SK-N-SH (cell line): ENCODE measurements around the gene SLFN11.
"Not testable (repeated sequence)": the region's sequence is repeated elsewhere in the genome, so short reads cannot be mapped to it uniquely, and the experiment has no call there.

Experiments
- CTCF ChIP-seq: fragments of 200-600 bp; sonication (generic); IDR thresholded peaks from 2 replicates; pipeline ENCODE4 v1.6.1; 2017; ENCODE audit warnings: antibody characterized with exemption, mild to moderate bottlenecking, moderate library complexity
- EP300 ChIP-seq, 2 experiments: IDR thresholded peaks; 2 replicates each; pipeline versions ENCODE4 v1.4.0 to v1.6.1; 2012; ENCODE audit warnings: borderline replicate concordance in 1 of 2, low read depth in 1 of 2, low read length in 1 of 2
- MAX ChIP-seq: IDR thresholded peaks from 2 replicates; pipeline ENCODE4 v1.4.0; 2012; ENCODE audit warnings: low read depth
- MXI1 ChIP-seq: IDR thresholded peaks from 2 replicates; pipeline ENCODE4 v1.6.1; 2012; ENCODE audit warnings: mild to moderate bottlenecking, low read depth, low read length, improper control_type of control experiment
- PBX3 ChIP-seq: IDR thresholded peaks from 2 replicates; pipeline ENCODE4; 2012
- RAD21 ChIP-seq: IDR thresholded peaks from 2 replicates; pipeline ENCODE4 v1.6.1; 2012; ENCODE audit warnings: mild to moderate bottlenecking, low read length
- REST ChIP-seq: IDR thresholded peaks from 2 replicates; pipeline ENCODE4 v1.6.1; 2012; ENCODE audit warnings: mild to moderate bottlenecking, low read depth, low read length, moderate library complexity

- not testable (repeated sequence) for TF ChIP-seq CTCF; REST; MAX; EP300 (IDR thresholded peaks at IDR 0.05; ENCODE audit: borderline replicate concordance in 1 of 2, low read depth in 1 of 2, low read length in 1 of 2); PBX3; RAD21; MXI1
Measured at GRCh38 chr17:35333578-35333977, 39.8 kb downstream of the SLFN11 start.
